Frontal cortex (tissue), 4 donors: ENCODE measurements around the gene STRA6. TPM values are rescaled to one million over a fixed set of nuclear protein-coding genes. Genes with fewer than 3 reads are reported as not detected.

Experiments
- DNase-seq, 2 donors: peaks; one replicate each; pipeline ENCODE4 v3.0.0; 2012; ENCODE audit warnings: low spot score in 2 of 2
- FAIRE-seq: peaks from 2 replicates; lab custom pipeline; 2012; peaks lifted over from hg19 to GRCh38; lab: Jason Lieb, UNC
- total RNA-seq: library from RNA; depleted of rRNA; stranded (reverse); fragments of >200 nt; gene quantifications from one replicate; pipeline ENCODE4 v1.2.3, GENCODE V29; 2014
- donor health status: control.
- donor health status: control.
- donor health status: control.

STRA6 gene
- total RNA-seq, result 3.7 TPM

- FAIRE-seq (no peak), DNase-seq (no peak)
Observed at GRCh38 chr15:74202452-74203401, at the start of gene STRA6. Gene STRA6 (minus strand): TSS chr15:74202787. CDS start chr15:74202267, 520 bp downstream.

- no peak for DNase-seq
- no peak for FAIRE-seq
Observed at GRCh38 chr15:74252291-74252690, 49.7 kb upstream of the STRA6 start.

GRCh38 chr15:74251131-74251811 is 48.7 kb upstream of the STRA6 start:
- no peak for FAIRE-seq
- DNase-seq, result peak in 1 of 2 donors; percentile 39

- no peak for FAIRE-seq
Observed at GRCh38 chr15:74250266-74250665, 47.7 kb upstream of the STRA6 start.

GRCh38 chr15:74245342-74245931 is 42.9 kb upstream of the STRA6 start:
- FAIRE-seq (no peak), DNase-seq (peak; percentile 56 to 76)

More at GRCh38 chr15:74250266-74250665, 47.7 kb upstream of the STRA6 start:
- DNase-seq, result no peak

GRCh38 chr15:74244822-74245341 is 42.3 kb upstream of the STRA6 start:
- FAIRE-seq, result no peak
- no peak for DNase-seq

GRCh38 chr15:74243431-74243830 is 40.8 kb upstream of the STRA6 start:
- no peak for FAIRE-seq
- no peak for DNase-seq

- FAIRE-seq (no peak), DNase-seq (no peak)
Observed at GRCh38 chr15:74242441-74243185, 40.0 kb upstream of the STRA6 start.

- DNase-seq (no peak), FAIRE-seq (no peak)
Observed at GRCh38 chr15:74240897-74241614, 38.5 kb upstream of the STRA6 start.

- FAIRE-seq (no peak), DNase-seq (peak; percentile 70 to 75)
Observed at GRCh38 chr15:74240002-74240568, 37.5 kb upstream of the STRA6 start.

GRCh38 chr15:74239051-74239705 is 36.6 kb upstream of the STRA6 start:
- DNase-seq (no peak), FAIRE-seq (no peak)

- DNase-seq (no peak), FAIRE-seq (no peak)
Observed at GRCh38 chr15:74235962-74236361, 33.4 kb upstream of the STRA6 start, which contains the start of gene CCDC33. Gene CCDC33 (plus strand): TSS chr15:74236326. CDS start chr15:74236720, 394 bp downstream.

GRCh38 chr15:74234598-74234875 is 31.9 kb upstream of the STRA6 start:
- DNase-seq, result no peak
- no peak for FAIRE-seq

- DNase-seq (peak in 1 of 2 donors; percentile 50), FAIRE-seq (no peak)
Observed at GRCh38 chr15:74233851-74234597, 31.4 kb upstream of the STRA6 start.

- FAIRE-seq, result no peak
Observed at GRCh38 chr15:74233373-74233772, 30.8 kb upstream of the STRA6 start.

GRCh38 chr15:74231475-74231874 is 28.9 kb upstream of the STRA6 start:
- DNase-seq (no peak), FAIRE-seq (no peak)

More at GRCh38 chr15:74233373-74233772, 30.8 kb upstream of the STRA6 start:
- no peak for DNase-seq

- FAIRE-seq, result no peak
Observed at GRCh38 chr15:74229686-74230085, 27.1 kb upstream of the STRA6 start.

GRCh38 chr15:74228723-74229081 is 26.1 kb upstream of the STRA6 start:
- DNase-seq (no peak), FAIRE-seq (no peak)

More at GRCh38 chr15:74229686-74230085, 27.1 kb upstream of the STRA6 start:
- no peak for DNase-seq
